ENCODE data around the gene KAT2B.

Gene KAT2B

GRCh38 chr3:20100151-20100550 lies 59.9 kb downstream of the KAT2B start:
- no peak for DNase-seq

GRCh38 chr3:20101041-20101440 lies 60.8 kb downstream of the KAT2B start:
- DNase-seq = no peak

- DNase-seq = no peak
Observed at GRCh38 chr3:20103731-20104130, 63.5 kb downstream of the KAT2B start.

- peak; percentile 45 for DNase-seq
Observed at GRCh38 chr3:20104167-20104661, 64.0 kb downstream of the KAT2B start.

GRCh38 chr3:20105513-20106280 lies 65.5 kb downstream of the KAT2B start:
- DNase-seq = no peak

GRCh38 chr3:20107722-20108121 lies 67.5 kb downstream of the KAT2B start:
- DNase-seq = no peak

GRCh38 chr3:20108869-20109268 lies 68.6 kb downstream of the KAT2B start:
- DNase-seq = no peak

- no peak for DNase-seq
Observed at GRCh38 chr3:20110826-20111225, 70.6 kb downstream of the KAT2B start.

- DNase-seq = no peak
Observed at GRCh38 chr3:20111836-20112235, 71.6 kb downstream of the KAT2B start.

- DNase-seq = no peak
Observed at GRCh38 chr3:20121088-20121487, 80.8 kb downstream of the KAT2B start.

- DNase-seq = no peak
Observed at GRCh38 chr3:20123131-20123652, 82.9 kb downstream of the KAT2B start.

GRCh38 chr3:20125289-20125688 lies 85.0 kb downstream of the KAT2B start:
- no peak for DNase-seq

GRCh38 chr3:20125897-20126296 lies 85.7 kb downstream of the KAT2B start:
- DNase-seq = no peak

- no peak for DNase-seq
Observed at GRCh38 chr3:20128358-20128757, 88.1 kb downstream of the KAT2B start.

- DNase-seq = no peak
Observed at GRCh38 chr3:20130106-20130505, 89.9 kb downstream of the KAT2B start.

- DNase-seq = no peak
Observed at GRCh38 chr3:20136231-20136630, 96.0 kb downstream of the KAT2B start.

GRCh38 chr3:20137647-20138046 lies 97.4 kb downstream of the KAT2B start:
- no peak for DNase-seq

- DNase-seq = no peak
Observed at GRCh38 chr3:20140881-20141280, 100.6 kb downstream of the KAT2B start.

GRCh38 chr3:20141316-20141715 lies 101.1 kb downstream of the KAT2B start:
- no peak for DNase-seq

- DNase-seq = no peak
Observed at GRCh38 chr3:20141851-20142250, 101.6 kb downstream of the KAT2B start.

GRCh38 chr3:20142517-20142916 lies 102.3 kb downstream of the KAT2B start:
- DNase-seq = no peak

- DNase-seq = no peak
Observed at GRCh38 chr3:20143519-20143918, 103.3 kb downstream of the KAT2B start.

- no peak for DNase-seq
Observed at GRCh38 chr3:20145874-20146273, 105.6 kb downstream of the KAT2B start.

GRCh38 chr3:20146301-20146700 lies 106.1 kb downstream of the KAT2B start:
- DNase-seq = no peak

GRCh38 chr3:20147361-20147760 lies 107.1 kb downstream of the KAT2B start:
- no peak for DNase-seq

Data from activated CD4-positive, alpha-beta T cell treated with anti-CD3 and anti-CD28 coated beads for 48 hours (primary cell).